Stimulated activated CD4-positive, alpha-beta T cell treated with anti-CD3 and anti-CD28 coated beads, Interleukin-1b, Interleukin-23, amount 100 ng/mL, for 4 hours (primary cell): ENCODE data around the gene CEACAM19.
"Not testable (repeated sequence)": the region's sequence is repeated elsewhere in the genome, so short reads cannot be mapped to it uniquely, and the experiment has no call there.

Experiments
- DNase-seq, 2 donors: peaks; one replicate each; pipeline ENCODE4 v3.0.0-alpha.2; 2020; ENCODE audit warnings: low read depth in 2 of 2

CEACAM19 gene

DNA sequence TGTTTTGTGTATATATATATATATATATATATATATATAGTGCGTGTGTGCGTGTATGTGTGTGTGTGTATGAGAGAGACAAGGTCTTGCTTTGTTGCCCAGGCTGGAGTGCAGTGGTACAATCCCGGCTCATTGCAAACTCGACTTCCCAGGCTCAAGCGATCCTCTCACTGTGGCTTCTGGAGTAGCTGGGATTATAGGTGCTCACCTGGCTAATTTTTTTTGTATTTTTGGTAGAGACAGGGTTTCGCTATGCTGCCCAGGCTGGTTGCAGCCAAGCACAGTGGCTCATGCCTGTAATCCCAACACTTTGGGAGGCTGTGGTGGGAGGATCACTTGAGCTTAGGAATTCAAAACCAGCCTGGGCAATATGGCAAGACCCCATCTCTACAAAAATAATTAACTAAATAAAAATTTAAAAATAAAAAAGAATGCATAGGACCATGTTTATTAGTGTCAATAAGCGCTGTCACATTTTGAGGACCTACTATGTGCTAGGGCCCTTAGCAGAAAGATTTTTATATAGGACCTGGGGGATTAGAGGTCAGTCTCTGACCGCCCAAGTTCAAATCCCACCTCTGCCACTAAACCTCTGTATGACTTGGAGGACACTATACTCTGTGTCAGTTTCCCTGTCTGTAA is 25.8 kb upstream of the CEACAM19 start:
- no peak for DNase-seq

GRCh38 chr19:44646049-44646416 is 25.2 kb upstream of the CEACAM19 start:
- no peak for DNase-seq

GRCh38 chr19:44647144-44647543 is 24.1 kb upstream of the CEACAM19 start:
- DNase-seq, result no peak

- no peak for DNase-seq
Observed at GRCh38 chr19:44648631-44649251, 22.5 kb upstream of the CEACAM19 start.

- DNase-seq, result no peak
Observed at GRCh38 chr19:44649578-44650145, 21.6 kb upstream of the CEACAM19 start.

- DNase-seq, result no peak
Observed at GRCh38 chr19:44653343-44653742, 17.9 kb upstream of the CEACAM19 start.

GRCh38 chr19:44653977-44654774 is 17.1 kb upstream of the CEACAM19 start:
- peak; percentile 37 to 42 for DNase-seq

GRCh38 chr19:44657211-44657921 is 13.9 kb upstream of the CEACAM19 start:
- peak; percentile 64 to 65 for DNase-seq

GRCh38 chr19:44658069-44658733 is 13.1 kb upstream of the CEACAM19 start:
- no peak for DNase-seq

GRCh38 chr19:44660081-44660480 is 11.2 kb upstream of the CEACAM19 start:
- DNase-seq, result no peak

DNA sequence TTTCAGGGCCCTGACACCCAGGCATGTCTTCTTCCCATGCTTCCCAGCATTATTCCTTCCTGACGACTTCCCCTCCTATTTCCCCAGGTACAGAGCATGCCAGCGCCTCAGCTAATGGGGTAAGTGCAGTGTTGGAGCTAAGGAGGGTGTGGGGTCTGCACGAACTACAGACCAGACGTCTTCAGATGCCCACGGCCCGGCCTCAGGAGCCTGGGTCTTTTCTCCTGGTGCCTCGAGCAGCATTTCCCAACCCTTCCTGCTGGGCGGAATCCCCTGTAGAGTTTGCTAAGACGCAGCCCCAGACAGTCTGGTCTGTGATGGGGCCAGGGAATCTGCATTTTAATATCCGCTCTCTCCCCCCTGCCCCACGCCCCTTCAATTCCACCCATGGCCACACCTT is 10.1 kb upstream of the CEACAM19 start:
- no peak for DNase-seq

DNA sequence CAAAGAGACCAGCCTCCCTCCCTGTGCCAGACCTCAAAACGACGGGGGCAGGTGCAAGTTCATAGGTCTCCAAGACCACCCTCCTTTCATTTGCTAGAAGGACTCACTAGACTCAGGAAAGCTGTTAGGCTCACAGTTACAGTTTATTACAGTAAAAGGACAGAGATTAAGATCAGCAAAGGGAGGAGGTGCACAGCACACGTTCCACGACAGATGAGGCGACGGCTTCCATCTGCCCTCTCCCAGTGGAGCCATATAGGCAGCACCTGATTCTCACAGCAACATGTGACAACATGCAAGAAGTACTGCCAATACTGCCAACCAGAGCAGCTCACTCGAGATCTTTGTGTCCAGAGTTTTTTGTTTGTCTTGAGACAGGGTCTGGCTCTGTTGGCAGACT is 9.4 kb upstream of the CEACAM19 start:
- DNase-seq, result no peak

DNA sequence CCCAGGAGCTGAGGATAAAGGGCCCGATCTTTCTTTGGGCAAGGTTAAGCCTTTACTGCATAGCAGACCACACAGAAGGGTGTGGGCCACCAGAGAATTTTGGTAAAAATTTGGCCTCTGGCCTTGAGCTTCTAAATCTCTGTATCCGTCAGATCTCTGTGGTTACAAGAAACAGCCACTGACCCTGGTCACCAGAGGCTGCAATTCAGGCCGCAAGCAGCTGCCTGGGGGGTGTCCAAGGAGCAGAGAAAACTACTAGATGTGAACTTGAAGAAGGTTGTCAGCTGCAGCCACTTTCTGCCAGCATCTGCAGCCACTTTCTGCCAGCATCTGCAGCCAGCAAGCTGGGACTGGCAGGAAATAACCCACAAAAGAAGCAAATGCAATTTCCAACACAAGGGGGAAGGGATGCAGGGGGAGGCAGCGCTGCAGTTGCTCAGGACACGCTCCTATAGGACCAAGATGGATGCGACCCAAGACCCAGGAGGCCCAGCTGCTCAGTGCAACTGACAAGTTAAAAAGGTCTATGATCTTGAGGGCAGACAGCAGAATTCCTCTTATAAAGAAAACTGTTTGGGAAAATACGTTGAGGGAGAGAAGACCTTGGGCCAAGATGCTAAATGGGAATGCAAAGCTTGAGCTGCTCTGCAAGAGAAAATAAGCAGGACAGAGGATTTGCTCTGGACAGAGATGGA is 8.4 kb upstream of the CEACAM19 start:
- no peak for DNase-seq

DNA sequence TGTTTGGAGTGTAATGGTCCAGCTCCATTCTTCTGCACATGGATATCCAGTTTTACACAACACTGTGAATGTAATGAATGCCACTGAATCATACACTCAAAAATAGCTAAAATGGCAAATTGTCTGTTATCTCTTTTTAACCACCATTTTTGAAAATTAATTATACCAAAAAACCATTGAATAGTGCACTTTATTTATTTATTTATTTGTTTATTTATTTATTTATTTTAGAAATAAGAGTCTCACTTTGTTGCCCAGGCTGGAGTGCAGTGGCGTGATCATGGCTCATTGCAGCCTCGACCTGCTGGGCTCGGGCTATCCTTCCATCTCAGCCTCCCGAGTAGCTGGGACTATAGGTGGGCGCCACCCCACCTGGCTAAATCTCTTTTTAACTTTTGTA is 7.3 kb upstream of the CEACAM19 start:
- no peak for DNase-seq

DNA sequence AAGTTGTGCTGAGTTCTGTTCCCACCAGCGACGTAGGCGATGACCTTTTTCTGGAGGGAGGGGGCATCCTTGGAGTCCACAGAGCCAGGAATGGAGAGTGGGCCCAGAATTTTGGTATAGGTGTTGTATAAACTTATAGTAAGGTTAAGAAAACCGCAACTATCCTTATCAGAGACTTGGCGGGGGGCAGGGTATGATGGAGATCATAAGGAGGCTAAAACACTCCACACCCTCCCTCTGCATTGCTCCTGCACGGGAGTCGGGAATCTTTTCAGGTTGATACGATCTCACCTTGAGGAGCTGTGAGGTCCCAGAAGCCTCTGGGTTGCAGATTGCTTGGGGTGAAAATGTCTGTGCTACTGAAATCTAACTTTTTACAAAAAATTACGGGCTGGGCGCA is 6.3 kb upstream of the CEACAM19 start:
- DNase-seq, result no peak

DNA sequence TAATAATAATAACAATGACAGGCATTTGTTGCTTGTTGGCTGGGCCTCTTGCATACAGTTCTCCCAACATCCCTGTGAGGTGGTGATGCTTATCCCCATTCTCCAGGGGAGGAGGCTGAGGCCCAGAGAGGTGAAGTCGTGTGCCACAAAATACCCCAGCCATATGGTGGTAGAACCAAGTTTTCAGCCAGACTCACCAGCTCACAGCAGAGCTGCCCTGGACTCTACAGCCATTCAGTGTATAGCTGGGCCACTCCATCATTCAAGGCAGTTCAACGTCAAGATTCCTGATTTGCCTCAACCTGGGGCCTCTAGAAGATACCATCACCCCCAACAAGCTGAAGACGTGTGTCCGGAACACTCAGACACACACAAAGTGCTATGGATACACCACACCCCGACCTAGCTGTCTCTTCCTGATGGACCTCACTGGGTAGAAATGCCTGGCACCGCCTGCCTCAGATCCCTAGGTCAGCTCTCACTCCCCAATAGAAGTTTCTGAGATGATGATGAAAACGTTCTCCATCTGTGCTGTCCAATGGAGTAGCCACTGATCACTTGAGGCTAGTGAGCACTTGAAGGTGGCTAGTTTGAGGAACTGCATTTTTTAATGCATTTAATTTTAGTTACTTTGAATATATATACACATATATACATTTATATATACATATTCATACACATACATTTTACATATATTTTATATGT is 4.3 kb upstream of the CEACAM19 start:
- no peak for DNase-seq

DNA sequence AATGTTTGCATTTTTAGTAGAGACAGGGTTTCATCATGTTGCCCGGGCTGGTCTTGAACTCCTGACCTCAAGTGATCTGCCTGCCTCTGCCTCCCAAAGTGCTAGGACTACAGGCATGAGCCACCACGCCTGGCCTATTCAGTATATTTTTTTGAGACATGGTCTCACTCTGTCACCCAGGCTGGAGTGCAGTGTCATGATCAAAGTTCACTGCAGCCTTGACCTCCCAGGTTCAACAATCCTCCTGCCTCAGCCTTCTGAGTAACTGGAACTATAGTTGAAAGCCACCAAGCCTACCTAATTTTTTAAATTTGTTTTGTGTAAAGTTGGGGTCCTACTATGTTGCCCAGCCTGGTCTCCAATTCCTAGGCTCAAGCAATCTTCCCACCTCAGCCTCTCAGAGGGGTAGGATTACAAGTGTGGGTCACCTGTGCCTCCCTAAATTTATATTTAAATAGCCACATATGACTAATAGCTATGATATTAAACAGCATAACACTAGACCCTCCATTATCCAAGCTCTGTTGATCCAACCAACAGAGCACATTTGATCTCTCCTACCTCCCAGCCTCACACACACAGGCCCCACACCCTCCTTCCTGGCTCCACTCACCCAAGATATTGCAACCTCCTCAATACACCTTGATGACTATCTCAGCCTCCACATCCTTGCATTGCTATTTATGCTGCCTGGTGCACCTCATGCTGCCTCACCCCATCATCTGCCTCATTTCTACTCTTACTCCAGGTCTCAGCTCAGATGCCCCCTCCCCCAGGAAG is 2.1 kb upstream of the CEACAM19 start:
- no peak for DNase-seq

- not testable (repeated sequence) for DNase-seq
Observed at GRCh38 chr19:44670027-44670426, 1.3 kb upstream of the CEACAM19 start.

DNA sequence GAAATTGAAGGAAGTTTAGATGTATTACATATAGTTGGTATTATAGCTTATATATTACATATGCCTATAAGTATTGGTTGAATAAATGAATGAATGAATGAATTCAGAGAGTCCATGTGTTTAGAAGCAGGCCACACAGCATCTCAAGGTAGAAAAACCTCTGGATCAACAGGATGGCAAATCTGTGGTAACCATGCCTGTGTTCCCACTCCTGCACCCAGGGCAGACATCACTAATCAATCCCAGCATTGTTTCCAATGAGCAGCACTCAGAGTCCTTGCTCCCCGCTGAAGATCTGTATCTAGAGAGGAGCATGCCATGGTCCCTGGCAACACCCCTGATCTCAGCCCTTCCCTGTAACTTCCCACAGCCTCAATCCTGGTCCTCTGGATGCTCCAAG is 944 bp downstream of the CEACAM19 start:
- DNase-seq, result no peak
